Right lobe of liver (tissue), 6 donors: ENCODE results near the gene PYHIN1. TPM values are rescaled to one million over a fixed set of nuclear protein-coding genes. Genes with fewer than 3 reads are reported as not detected.

ENCODE experiments used
- ATAC-seq, 4 donors: fragments of 200-7000 bp; cut with Tn5 transposase; one replicate each; pipeline ENCODE4 v1.9.1; 2020; ENCODE audit warnings: mild to moderate bottlenecking in 4 of 4, moderate library complexity in 4 of 4
- DNase-seq, 3 donors: peaks; one replicate each; pipeline ENCODE4 v3.0.0-alpha.2; 2020
- H3K27ac ChIP-seq, 3 donors: fragments of 200-600 bp; one replicate each; pipeline ENCODE4 v1.8.0; 2022
- H3K27me3 ChIP-seq, 2 donors: fragments of 200-600 bp; one replicate each; pipeline ENCODE4 v1.8.0; 2022
- H3K36me3 ChIP-seq, 4 donors: fragments of 200-600 bp; sonication (generic) in 1 of 4; one replicate each; pipeline versions ENCODE4 v1.5.1 to v1.8.0; 2017 to 2022; ENCODE audit warnings: control low read depth in 1 of 4
- H3K4me1 ChIP-seq, 4 donors: fragments of 200-600 bp; sonication (generic) in 1 of 4; one replicate each; pipeline versions ENCODE4 v1.5.1 to v1.8.0; 2017 to 2022; ENCODE audit warnings: control low read depth in 1 of 4
- H3K4me3 ChIP-seq, 3 donors: fragments of 200-600 bp; one replicate each; pipeline ENCODE4 v1.8.0; 2022
- H3K9me3 ChIP-seq, 4 donors: fragments of 200-600 bp; sonication (generic) in 1 of 4; one replicate each; pipeline versions ENCODE4 v1.5.1 to v1.8.0; 2017 to 2022; ENCODE audit warnings: control low read depth in 1 of 4
- CTCF ChIP-seq, 4 donors: fragments of 200-600 bp in 3 of 4; fragments of 450-650 bp in 1 of 4; IDR thresholded peaks; one replicate each; pipeline versions ENCODE4 v1.5.1 to v1.8.0; 2016 to 2022; ENCODE audit warnings: antibody characterized with exemption in 4 of 4, mild to moderate bottlenecking in 2 of 4
- POLR2A ChIP-seq: fragments of 450-650 bp; IDR thresholded peaks from one replicate; pipeline ENCODE4 v1.6.1; 2017; ENCODE audit warnings: antibody characterized with exemption, mild to moderate bottlenecking
- WGBS: methylation state at CpG from one replicate; pipeline ENCODE4 v1.1.6; 2018; ENCODE audit warnings: low coverage, low lambda C conversion rate; ENCODE audit not compliant: insufficient coverage; ENCODE audit errors: missing lambda C conversion rate; 5-methylcytosine and 5-hydroxymethylcytosine counted together
- intact Hi-C, 2 donors: fragments of 100-400 bp; cut with DNase I; formaldehyde crosslinking; loops; one replicate each; pipeline versions ENCODE4 v1.11.2 to v1.14.1; 2022
- total RNA-seq, 6 experiments: library from RNA; depleted of rRNA in 2 of 6; stranded (reverse); fragments of >200 nt in 2 of 6; fragmentation: NEBNext Ultra II Directional in 3 of 6; extraction: Animal tissue kit (Norgen Biotek cat#: 25700) in 3 of 6; gene quantifications; one replicate each; pipeline versions ENCODE4 v1.1.0 to v1.2.4, GENCODE V29; 2016 to 2023
- donor health status: DM: no; HTN: yes; CAD: no.
- donor health status: DM: no; HTN: no; CAD: no.
- donor health status: DM: no; HTN: no; CAD: no.
- donor health status: DM: no; HTN: yes; CAD: no.
- donor health status: DM: no; HTN: yes; CAD: no.

PYHIN1 gene
- total RNA-seq, 6 experiments from 2014 or later, result 0.22 to 2.2 (median 0.61) TPM

DNA sequence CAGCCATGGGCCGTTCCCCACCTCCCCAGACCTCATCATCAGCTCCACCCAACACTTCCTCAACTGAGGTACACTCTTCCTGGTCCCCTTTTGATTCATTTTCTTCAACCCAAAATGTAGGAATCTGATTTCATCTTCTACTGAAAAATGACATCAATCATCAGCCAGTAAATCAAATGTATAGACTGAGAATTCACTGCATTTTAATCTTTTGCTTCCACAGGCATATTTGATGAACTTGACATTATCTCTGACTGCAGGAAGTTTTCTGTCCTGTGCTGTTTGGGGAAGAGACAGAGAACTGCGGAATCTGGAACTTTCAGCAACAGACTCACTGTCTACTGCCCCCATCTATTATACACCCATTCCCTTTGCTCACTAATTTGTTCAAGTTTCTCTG is 7.8 kb downstream of the PYHIN1 start:
- WGBS, result 61% methylated on average over 2 of the region's 2 CpGs
- no peak for DNase-seq
- ATAC-seq, result no peak
- Histone ChIP-seq H3K4me1 (no peaks in the 10 kb centered on the region), H3K9me3 (no peaks in the 10 kb centered on the region), H3K4me3 (no peak overlapping the region), H3K36me3 (no peaks in the 10 kb centered on the region), H3K27ac (no peak overlapping the region), H3K27me3 (no peaks in the 10 kb centered on the region)
- TF ChIP-seq POLR2A, result no peak
- no peak for TF ChIP-seq CTCF (IDR thresholded peaks at IDR 0.05)
- intact Hi-C loops, result no loop called here

DNA sequence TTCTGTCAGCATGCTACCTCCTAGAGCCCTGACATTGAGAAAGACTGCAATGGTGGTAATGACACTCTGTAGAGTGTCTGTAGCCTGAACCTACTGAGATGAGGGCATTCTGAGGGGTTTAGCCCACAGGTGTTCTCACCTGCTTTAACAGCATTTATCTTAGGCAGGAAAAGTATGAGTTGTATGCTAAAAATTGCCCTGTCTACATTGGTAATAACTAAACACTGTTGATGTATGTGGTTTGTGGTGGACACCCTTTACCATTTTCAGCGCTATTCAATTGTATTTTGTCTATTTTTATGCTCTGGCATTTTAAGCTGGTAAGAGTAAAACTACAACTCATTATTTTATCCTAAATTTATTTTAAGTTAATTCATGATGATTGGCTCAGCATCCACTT is 10.0 kb downstream of the PYHIN1 start:
- Histone ChIP-seq H3K9me3 (no peaks in the 10 kb centered on the region), H3K27ac (no peak overlapping the region), H3K4me1 (no peaks in the 10 kb centered on the region), H3K4me3 (no peak overlapping the region), H3K36me3 (no peaks in the 10 kb centered on the region), H3K27me3 (no peaks in the 10 kb centered on the region)
- ATAC-seq, result no peak
- no peak for DNase-seq
- 40% methylated on average over 1 of the region's 1 CpG for WGBS
- intact Hi-C loops, result no loop called here
- TF ChIP-seq CTCF (IDR thresholded peaks at IDR 0.05), result no peak
- no peak for TF ChIP-seq POLR2A

DNA sequence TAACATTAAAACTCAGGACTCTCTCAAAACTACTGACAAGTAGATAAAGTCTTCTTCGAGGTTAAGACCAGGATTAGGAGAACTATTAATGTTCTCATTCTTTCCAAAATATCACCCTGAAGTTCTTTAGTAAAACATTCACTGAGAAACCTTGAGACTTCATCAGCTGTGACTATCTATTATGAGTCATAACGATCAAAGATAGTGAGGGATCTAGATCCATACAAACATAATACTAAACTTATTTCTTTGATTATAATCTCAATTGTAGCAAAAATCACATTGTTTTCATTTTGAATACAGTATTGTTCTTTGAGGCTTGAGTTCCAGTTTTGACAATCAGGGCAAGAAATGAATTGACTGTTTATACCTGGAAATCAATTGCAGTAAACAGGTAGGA is 11.1 kb downstream of the PYHIN1 start:
- Histone ChIP-seq H3K27ac (no peak overlapping the region), H3K4me3 (no peak overlapping the region), H3K4me1 (no peaks in the 10 kb centered on the region), H3K36me3 (no peaks in the 10 kb centered on the region), H3K9me3 (no peaks in the 10 kb centered on the region), H3K27me3 (no peaks in the 10 kb centered on the region)
- no peak for TF ChIP-seq CTCF (IDR thresholded peaks at IDR 0.05)
- TF ChIP-seq POLR2A, result no peak
- ATAC-seq (no peak), DNase-seq (no peak)
- 38% methylated on average over 2 of the region's 2 CpGs for WGBS
- intact Hi-C loops, result no loop called here

- intact Hi-C loops, result no loop called here
- H3K27me3 ChIP-seq, result no peaks in the 10 kb centered on the region
- no peak overlapping the region for H3K4me3 ChIP-seq
- no peaks in the 10 kb centered on the region for H3K36me3 ChIP-seq
- WGBS, result 35% methylated on average over 1 of the region's 1 CpG
- no peak for TF ChIP-seq CTCF (IDR thresholded peaks at IDR 0.05)
- TF ChIP-seq POLR2A, result no peak
- H3K4me1 ChIP-seq, result no peaks in the 10 kb centered on the region
- H3K9me3 ChIP-seq, result no peaks in the 10 kb centered on the region
- ATAC-seq (no peak), DNase-seq (no peak)
- H3K27ac ChIP-seq, result no peak overlapping the region
These were observed 11.7 kb downstream of the PYHIN1 start for GRCh38 chr1:158943059-158943458.

DNA sequence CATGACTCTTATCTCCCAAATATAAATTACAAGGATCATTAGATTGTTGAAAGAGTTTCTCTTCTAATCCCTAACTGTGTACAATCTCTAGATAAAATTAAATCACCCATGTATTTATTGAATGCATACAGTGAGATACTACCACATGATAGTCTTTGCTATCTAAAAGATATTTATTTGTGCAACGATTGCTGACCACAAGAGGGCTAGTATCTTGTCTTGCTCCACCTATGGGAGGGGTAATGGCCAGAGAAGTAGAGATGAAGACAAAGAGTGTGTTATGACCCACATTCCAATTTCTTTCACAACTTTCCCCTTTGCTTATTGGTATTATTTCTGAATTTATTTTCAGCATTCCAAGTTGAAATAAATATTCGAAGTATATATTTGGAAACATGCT is 13.7 kb downstream of the PYHIN1 start:
- Histone ChIP-seq H3K27ac (no peak overlapping the region), H3K36me3 (no peaks in the 10 kb centered on the region), H3K9me3 (no peaks in the 10 kb centered on the region), H3K4me1 (no peaks in the 10 kb centered on the region), H3K27me3 (no peaks in the 10 kb centered on the region), H3K4me3 (no peak overlapping the region)
- intact Hi-C loops, result no loop called here
- no peak for ATAC-seq
- TF ChIP-seq POLR2A (no peak), CTCF (IDR thresholded peaks at IDR 0.05) (no peak)
- DNase-seq, result no peak
- WGBS, result 24% methylated on average over 2 of the region's 2 CpGs
